HUES64 (cell line): ENCODE results near the gene CDH23.

Experiments used
- H3K27ac ChIP-seq: 2 replicates; pipeline ENCODE4 v1.7.0; 2013; ENCODE audit warnings: low read depth, low read length, inconsistent platforms
- H3K27me3 ChIP-seq: 2 replicates; pipeline ENCODE4 v1.6.1; 2013; ENCODE audit warnings: mild to moderate bottlenecking, low read length; ENCODE audit not compliant: insufficient read depth
- H3K36me3 ChIP-seq: 2 replicates; pipeline ENCODE4 v1.6.1; 2013; ENCODE audit warnings: mild to moderate bottlenecking, low read length; ENCODE audit not compliant: insufficient read depth
- H3K4me1 ChIP-seq: 2 replicates; pipeline ENCODE4 v1.6.1; 2013; ENCODE audit warnings: mild to moderate bottlenecking, low read length, moderate library complexity; ENCODE audit not compliant: insufficient read depth
- H3K4me3 ChIP-seq: 2 replicates; pipeline ENCODE4 v1.5.1; 2013; ENCODE audit warnings: mild to moderate bottlenecking, low read length, moderate library complexity
- H3K9ac ChIP-seq: 2 replicates; pipeline ENCODE4 v1.6.1; 2013; ENCODE audit warnings: mild to moderate bottlenecking, low read depth, low read length
- H3K9me3 ChIP-seq: 2 replicates; pipeline ENCODE4 v1.6.1; 2013; ENCODE audit warnings: low read depth, low read length; ENCODE audit not compliant: insufficient read depth
- WGBS: fragments of 150-250, 120-280 bp; methylation state at CpG from one replicate; pipeline ENCODE4 v1.1.7; 2013; ENCODE audit warnings: missing lambda C conversion rate; 5-methylcytosine and 5-hydroxymethylcytosine counted together

CDH23 gene

GRCh38 chr10:71444284-71445054, 47.7 kb downstream of the CDH23 start:
- H3K4me3 ChIP-seq: no peak overlapping the region
- 90% methylated on average over 4 of the region's 4 CpGs for WGBS
- peaks cover 7% of the 10 kb centered on the region; the same call in 1 of the 2 replicates for H3K4me1 ChIP-seq
- H3K9me3 ChIP-seq: no peaks in the 10 kb centered on the region
- no peak overlapping the region for H3K9ac ChIP-seq
- no peak overlapping the region for H3K27ac ChIP-seq
- H3K36me3 ChIP-seq: no peaks in the 10 kb centered on the region
- H3K27me3 ChIP-seq: no peaks in the 10 kb centered on the region

GRCh38 chr10:71447676-71448075, 51.0 kb downstream of the CDH23 start:
- 76% methylated on average over 2 of the region's 2 CpGs for WGBS

DNA sequence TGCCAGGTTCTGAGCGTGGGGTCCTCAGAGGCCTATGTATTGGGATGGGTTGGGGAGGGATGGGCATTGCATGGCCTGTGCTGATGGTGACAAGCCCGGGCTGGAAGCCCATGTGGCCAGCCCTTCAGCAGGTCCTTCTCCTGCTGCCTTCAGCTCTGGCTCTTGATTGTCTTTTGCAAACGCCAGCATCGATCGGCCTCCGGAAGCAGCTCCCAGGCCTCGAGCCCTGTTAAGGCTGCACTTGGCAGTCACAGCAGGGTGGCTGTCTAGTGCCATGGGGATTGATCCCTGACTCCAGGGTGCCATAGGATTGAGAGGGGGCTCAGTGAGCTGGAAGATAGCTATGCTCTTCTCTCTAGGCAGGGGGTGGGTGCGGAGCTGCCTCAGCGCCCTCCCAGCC, 51.4 kb downstream of the CDH23 start:
- H3K27ac ChIP-seq: no peak overlapping the region
- peaks cover 7% of the 10 kb centered on the region; the same call in 1 of the 2 replicates for H3K4me1 ChIP-seq
- no peak overlapping the region for H3K4me3 ChIP-seq
- no peak overlapping the region for H3K9ac ChIP-seq
- H3K9me3 ChIP-seq: no peaks in the 10 kb centered on the region
- H3K27me3 ChIP-seq: no peaks in the 10 kb centered on the region
- no peaks in the 10 kb centered on the region for H3K36me3 ChIP-seq
- 93% methylated on average over 9 of the region's 9 CpGs for WGBS

More at GRCh38 chr10:71447676-71448075, 51.0 kb downstream of the CDH23 start:
- Histone ChIP-seq H3K27me3 (no peaks in the 10 kb centered on the region), H3K4me1 (peaks cover 7% of the 10 kb centered on the region; the same call in 1 of the 2 replicates), H3K4me3 (no peak overlapping the region), H3K9me3 (no peaks in the 10 kb centered on the region), H3K27ac (no peak overlapping the region), H3K36me3 (no peaks in the 10 kb centered on the region), H3K9ac (no peak overlapping the region)

- no peak overlapping the region for H3K27ac ChIP-seq
- no peak overlapping the region for H3K4me3 ChIP-seq
- WGBS: 95% methylated on average over 5 of the region's 5 CpGs
- no peaks in the 10 kb centered on the region for H3K9me3 ChIP-seq
- H3K4me1 ChIP-seq: peaks cover 2% of the 10 kb centered on the region; the same call in 1 of the 2 replicates
- no peaks in the 10 kb centered on the region for H3K36me3 ChIP-seq
- H3K9ac ChIP-seq: no peak overlapping the region
- no peaks in the 10 kb centered on the region for H3K27me3 ChIP-seq
Measured at GRCh38 chr10:71449026-71449425, 52.3 kb downstream of the CDH23 start.

GRCh38 chr10:71451754-71452153, 55.0 kb downstream of the CDH23 start:
- Histone ChIP-seq H3K36me3 (no peaks in the 10 kb centered on the region), H3K4me3 (no peak overlapping the region), H3K27me3 (no peaks in the 10 kb centered on the region), H3K4me1 (no peaks in the 10 kb centered on the region), H3K27ac (no peak overlapping the region), H3K9me3 (no peaks in the 10 kb centered on the region), H3K9ac (no peak overlapping the region)
- WGBS: 95% methylated on average over 14 of the region's 14 CpGs

DNA sequence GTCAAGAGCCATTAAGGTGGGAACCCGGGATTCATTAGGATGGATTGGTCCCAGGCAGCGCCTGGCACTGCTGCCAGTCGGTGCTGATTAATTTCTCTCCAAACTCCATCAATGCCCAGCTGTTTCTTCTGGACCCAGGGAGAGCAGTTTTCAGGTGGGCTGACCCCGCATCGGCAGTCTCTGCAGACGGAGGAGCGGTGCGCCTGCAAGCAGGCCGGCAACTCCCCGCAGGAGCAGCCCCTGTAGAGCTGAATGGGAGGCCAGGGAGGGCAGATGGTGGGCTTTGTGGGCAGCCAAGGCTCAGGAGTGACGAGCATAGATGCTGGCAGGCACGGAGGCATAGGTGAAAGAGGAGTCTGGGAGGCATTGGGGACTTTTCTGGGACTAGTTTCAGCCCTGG, 56.5 kb downstream of the CDH23 start:
- H3K4me3 ChIP-seq: no peak overlapping the region
- H3K27me3 ChIP-seq: no peaks in the 10 kb centered on the region
- H3K4me1 ChIP-seq: no peaks in the 10 kb centered on the region
- H3K27ac ChIP-seq: no peak overlapping the region
- H3K36me3 ChIP-seq: no peaks in the 10 kb centered on the region
- WGBS: 90% methylated on average over 12 of the region's 12 CpGs
- no peak overlapping the region for H3K9ac ChIP-seq
- no peaks in the 10 kb centered on the region for H3K9me3 ChIP-seq

GRCh38 chr10:71454347-71454746, 57.6 kb downstream of the CDH23 start:
- no peaks in the 10 kb centered on the region for H3K27me3 ChIP-seq

GRCh38 chr10:71455035-71455434, 58.3 kb downstream of the CDH23 start:
- H3K9ac ChIP-seq: no peak overlapping the region
- H3K27me3 ChIP-seq: no peaks in the 10 kb centered on the region
- no peaks in the 10 kb centered on the region for H3K36me3 ChIP-seq
- 73% methylated on average over 1 of the region's 2 CpGs for WGBS
- no peak overlapping the region for H3K27ac ChIP-seq
- H3K4me1 ChIP-seq: no peaks in the 10 kb centered on the region
- no peaks in the 10 kb centered on the region for H3K9me3 ChIP-seq
- H3K4me3 ChIP-seq: no peak overlapping the region

More at GRCh38 chr10:71454347-71454746, 57.6 kb downstream of the CDH23 start:
- Histone ChIP-seq H3K9ac (no peak overlapping the region), H3K4me1 (no peaks in the 10 kb centered on the region), H3K4me3 (no peak overlapping the region), H3K9me3 (no peaks in the 10 kb centered on the region), H3K27ac (no peak overlapping the region), H3K36me3 (no peaks in the 10 kb centered on the region)
- WGBS: 92% methylated on average over 5 of the region's 5 CpGs

GRCh38 chr10:71456631-71457030, 59.9 kb downstream of the CDH23 start:
- H3K27me3 ChIP-seq: no peaks in the 10 kb centered on the region
- no peak overlapping the region for H3K4me3 ChIP-seq
- H3K4me1 ChIP-seq: no peaks in the 10 kb centered on the region
- H3K9me3 ChIP-seq: no peaks in the 10 kb centered on the region
- no peaks in the 10 kb centered on the region for H3K36me3 ChIP-seq
- H3K9ac ChIP-seq: no peak overlapping the region
- H3K27ac ChIP-seq: no peak overlapping the region
- 97% methylated on average over 3 of the region's 3 CpGs for WGBS

DNA sequence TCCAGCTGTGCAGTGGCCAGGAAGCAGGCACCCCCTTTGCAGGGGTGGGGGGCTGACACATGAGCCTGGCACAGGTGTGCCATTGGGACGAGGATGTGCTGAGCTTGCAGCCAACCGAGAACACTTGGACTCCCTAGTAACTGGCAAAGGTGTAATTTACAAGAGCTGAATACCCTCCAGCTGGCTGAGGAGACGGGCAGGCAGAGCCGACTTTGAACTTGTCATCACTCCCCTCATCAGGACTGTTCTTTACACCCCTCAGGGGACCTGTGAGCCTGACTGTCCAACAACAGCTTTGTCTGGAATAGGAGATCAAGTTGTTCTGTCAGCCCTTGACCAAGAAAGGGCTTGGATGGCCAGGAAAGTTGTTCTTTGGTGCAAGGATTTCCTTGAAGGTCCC, 61.2 kb downstream of the CDH23 start:
- H3K4me1 ChIP-seq: no peaks in the 10 kb centered on the region
- no peak overlapping the region for H3K27ac ChIP-seq
- no peaks in the 10 kb centered on the region for H3K9me3 ChIP-seq
- no peak overlapping the region for H3K9ac ChIP-seq
- 93% methylated on average over 4 of the region's 4 CpGs for WGBS
- no peaks in the 10 kb centered on the region for H3K36me3 ChIP-seq
- H3K27me3 ChIP-seq: no peaks in the 10 kb centered on the region
- H3K4me3 ChIP-seq: no peak overlapping the region

GRCh38 chr10:71458387-71458786, 61.7 kb downstream of the CDH23 start:
- Histone ChIP-seq H3K9me3 (no peaks in the 10 kb centered on the region), H3K9ac (no peak overlapping the region), H3K27ac (no peak overlapping the region), H3K4me3 (no peak overlapping the region), H3K27me3 (no peaks in the 10 kb centered on the region), H3K36me3 (no peaks in the 10 kb centered on the region), H3K4me1 (no peaks in the 10 kb centered on the region)
- WGBS: 95% methylated on average over 2 of the region's 2 CpGs
